NT2/D1 (cell line): ENCODE results near the gene PHF2.

ENCODE experiments used
- SUZ12 ChIP-seq: IDR thresholded peaks from 2 replicates; pipeline ENCODE4 v1.6.1; 2011; ENCODE audit not compliant: insufficient read length, insufficient read depth; ENCODE audit errors: extremely low read depth
- YY1 ChIP-seq: IDR thresholded peaks from 2 replicates; pipeline ENCODE4 v1.6.1; 2011; ENCODE audit not compliant: insufficient read length, insufficient read depth

DNA sequence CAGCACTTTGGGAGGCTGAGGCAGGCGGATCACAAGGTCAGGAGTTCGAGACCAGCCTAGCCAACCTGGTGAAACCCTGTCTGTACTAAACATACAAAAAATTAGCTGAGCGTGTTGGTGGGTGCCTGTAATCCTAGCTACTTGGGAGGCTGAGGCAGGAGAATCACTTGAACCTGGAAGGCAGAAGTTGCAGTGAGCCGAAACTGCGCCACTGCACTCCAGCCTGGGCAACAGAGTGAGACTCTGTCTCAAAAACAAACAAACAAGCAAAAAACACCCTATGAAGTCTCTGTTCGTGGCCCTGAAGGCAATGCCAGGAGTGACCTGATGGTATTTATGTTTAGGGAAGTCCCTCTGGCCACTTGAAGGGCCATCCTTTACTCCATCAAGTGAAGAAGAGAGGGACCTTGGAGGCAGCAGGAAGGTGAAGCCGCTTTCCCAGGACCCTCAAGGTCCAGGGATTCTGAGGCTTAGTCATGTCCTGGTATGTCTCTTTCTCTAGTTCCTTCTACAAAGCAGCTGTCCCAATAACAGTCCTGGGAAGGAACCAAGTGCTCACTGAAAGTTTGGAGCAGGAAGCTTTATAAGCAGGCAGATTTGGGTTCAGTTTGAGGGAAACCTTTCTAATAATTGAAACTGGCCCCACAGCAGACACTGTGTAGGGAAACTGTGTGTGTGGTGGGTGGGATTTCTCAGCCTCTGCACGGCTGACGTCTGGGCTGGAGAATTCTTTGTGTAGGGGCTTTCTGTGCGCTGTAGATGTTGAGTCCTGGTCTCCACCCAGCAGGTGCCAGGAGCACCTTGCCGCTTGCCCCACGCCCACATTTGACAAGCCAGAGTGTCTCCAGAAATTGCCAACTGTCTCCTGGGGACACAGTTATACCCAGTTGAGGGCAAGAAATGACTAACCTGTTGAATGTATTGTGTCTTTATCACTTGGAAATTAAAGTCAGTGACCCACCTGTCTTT lies 12.5 kb downstream of the PHF2 start:
- TF ChIP-seq SUZ12 (no peak), YY1 (no peak)
